Hematopoietic multipotent progenitor cell treated with erythropoietin and hydrocortisone succinate and interleukin-3 and kit ligand, for 17 days (in vitro differentiated cells): ENCODE measurements around the gene WDFY4.

Source experiments
- DNase-seq: peaks from one replicate; pipeline ENCODE4 v3.0.0-alpha.2; 2015; ENCODE audit warnings: low spot score

The WDFY4 gene

GRCh38 chr10:48945441-48946130 is 260.9 kb downstream of the WDFY4 start:
- DNase-seq, result no peak

- DNase-seq, result no peak
Observed at GRCh38 chr10:48946332-48946731, 261.7 kb downstream of the WDFY4 start.

- no peak for DNase-seq
Observed at GRCh38 chr10:48946891-48947500, 262.3 kb downstream of the WDFY4 start.

- no peak for DNase-seq
Observed at GRCh38 chr10:48947690-48948469, 263.2 kb downstream of the WDFY4 start.

GRCh38 chr10:48948470-48949037 is 263.9 kb downstream of the WDFY4 start:
- DNase-seq, result no peak

- no peak for DNase-seq
Observed at GRCh38 chr10:48951707-48952106, 267.0 kb downstream of the WDFY4 start.

GRCh38 chr10:48957361-48958151 is 272.9 kb downstream of the WDFY4 start:
- no peak for DNase-seq

GRCh38 chr10:48958598-48959190 is 274.0 kb downstream of the WDFY4 start:
- DNase-seq, result no peak

- DNase-seq, result no peak
Observed at GRCh38 chr10:48964038-48964437, 279.4 kb downstream of the WDFY4 start.

GRCh38 chr10:48965460-48965859 is 280.8 kb downstream of the WDFY4 start:
- DNase-seq, result no peak

GRCh38 chr10:48968036-48968435 is 283.4 kb downstream of the WDFY4 start:
- no peak for DNase-seq

GRCh38 chr10:48970046-48970445 is 285.4 kb downstream of the WDFY4 start:
- no peak for DNase-seq

- no peak for DNase-seq
Observed at GRCh38 chr10:48970654-48971053, 286.0 kb downstream of the WDFY4 start.

GRCh38 chr10:48973065-48973464 is 288.4 kb downstream of the WDFY4 start:
- no peak for DNase-seq

GRCh38 chr10:48974510-48975156 is 290.0 kb downstream of the WDFY4 start:
- DNase-seq, result no peak

- no peak for DNase-seq
Observed at GRCh38 chr10:48976196-48976595, 291.5 kb downstream of the WDFY4 start.

- DNase-seq, result no peak
Observed at GRCh38 chr10:48978318-48978717, 293.6 kb downstream of the WDFY4 start.

- peak; percentile 7 for DNase-seq
Observed at GRCh38 chr10:48981310-48981907, 296.7 kb downstream of the WDFY4 start.

- DNase-seq, result no peak
Observed at GRCh38 chr10:48982584-48982983, 297.9 kb downstream of the WDFY4 start.

- DNase-seq, result no peak
Observed at GRCh38 chr10:48983648-48984351, 299.1 kb downstream of the WDFY4 start.
